GM18951 (cell line): ENCODE data around the gene KCNH5.

Experiments
- POLR2A ChIP-seq: IDR thresholded peaks from 4 replicates; pipeline ENCODE4 v1.6.1; 2011; ENCODE audit warnings: mild to moderate bottlenecking; ENCODE audit not compliant: insufficient read length, insufficient read depth; ENCODE audit errors: extremely low read depth
- in situ Hi-C: fragments of 300-500 bp; cut with MboI; formaldehyde crosslinking; loops from one replicate; pipeline ENCODE4 v1.12.0; 2022; ENCODE audit warnings: low sequenced_read_pairs, mixed read lengths, inconsistent platforms; ENCODE audit not compliant: unreplicated experiment

The KCNH5 gene

GRCh38 chr14:62736048-62737043 is 308.9 kb downstream of the KCNH5 start:
- no peak for TF ChIP-seq POLR2A
- in situ Hi-C loops: no loop called here

- in situ Hi-C loops: no loop called here
- no peak for TF ChIP-seq POLR2A
Observed at GRCh38 chr14:62734831-62735230, 310.4 kb downstream of the KCNH5 start.

- in situ Hi-C loops: no loop called here
- no peak for TF ChIP-seq POLR2A
Observed at GRCh38 chr14:62722406-62722805, 322.9 kb downstream of the KCNH5 start.

- in situ Hi-C loops: no loop called here
- TF ChIP-seq POLR2A: no peak
Observed at GRCh38 chr14:62718629-62719028, 326.6 kb downstream of the KCNH5 start.

DNA sequence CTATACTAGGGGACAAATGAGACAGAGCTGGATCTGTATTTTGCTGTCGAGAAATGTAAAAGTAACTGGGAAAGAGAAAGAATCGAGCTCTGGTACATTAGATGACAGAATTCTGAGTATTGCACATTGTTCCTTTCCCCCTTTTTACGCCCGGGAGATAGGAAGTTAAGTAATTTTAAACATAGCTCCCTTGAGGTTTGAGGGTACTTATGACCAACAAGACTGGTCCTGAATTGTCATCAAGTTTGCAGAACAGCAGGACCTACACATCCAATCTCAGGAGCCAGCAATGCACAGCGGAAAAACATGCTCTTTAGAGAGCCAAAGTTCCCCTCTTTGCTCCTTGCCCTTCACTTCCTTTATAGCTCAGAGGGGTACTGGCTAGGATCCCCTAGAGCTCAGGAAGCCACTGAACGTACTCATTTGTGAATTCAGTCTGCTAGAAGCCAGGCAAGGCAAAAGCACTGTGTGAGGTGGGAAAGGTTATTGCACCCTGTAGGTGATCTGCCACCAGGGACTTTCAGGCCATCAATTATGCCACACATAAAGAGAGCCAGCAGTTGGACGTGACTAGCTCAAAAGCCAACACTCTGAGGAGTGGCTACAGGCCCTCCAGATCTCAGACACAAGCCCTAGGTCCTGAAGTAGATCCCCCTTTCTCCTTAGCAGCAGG is 333.8 kb downstream of the KCNH5 start:
- in situ Hi-C loops: no loop called here
- no peak for TF ChIP-seq POLR2A

DNA sequence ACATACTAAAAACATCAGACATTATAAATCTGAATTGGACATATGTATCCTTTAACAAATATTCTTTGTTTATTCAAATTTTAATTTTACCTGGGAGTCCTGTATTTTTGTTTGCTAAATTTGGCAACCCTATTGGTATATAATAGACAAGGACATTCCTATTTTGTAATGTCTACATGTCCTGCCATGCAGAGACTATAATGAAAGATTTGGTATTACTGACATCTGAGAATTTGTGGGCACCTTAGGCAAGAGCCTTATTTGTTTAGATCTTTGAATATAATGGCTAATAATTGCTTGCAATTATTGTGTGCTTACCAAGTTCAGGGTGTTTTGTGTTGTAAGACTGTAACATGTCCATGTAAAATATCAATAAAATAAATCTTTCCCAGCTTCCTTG is 334.4 kb downstream of the KCNH5 start:
- no peak for TF ChIP-seq POLR2A
- in situ Hi-C loops: no loop called here

- TF ChIP-seq POLR2A: no peak
- in situ Hi-C loops: no loop called here
Observed at GRCh38 chr14:62709773-62710172, 335.5 kb downstream of the KCNH5 start.

DNA sequence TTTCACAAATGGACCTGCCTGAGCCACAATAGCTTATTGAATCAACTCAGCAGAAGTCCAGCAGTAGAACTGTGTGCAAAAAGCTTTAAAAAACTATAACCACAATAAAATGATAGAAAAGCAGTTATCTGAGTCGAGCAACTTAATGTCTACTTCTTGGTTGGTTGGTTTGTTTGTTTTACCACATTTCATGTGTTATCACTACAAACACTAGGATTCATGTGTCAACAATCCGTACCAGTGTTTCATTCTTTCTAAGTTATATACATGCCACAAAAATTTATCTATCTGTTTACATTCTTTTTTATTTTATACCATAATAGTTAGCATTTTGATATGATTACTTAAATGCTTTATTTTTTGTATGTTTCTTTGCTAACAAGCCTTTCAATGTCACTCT is 339.0 kb downstream of the KCNH5 start:
- no peak for TF ChIP-seq POLR2A
- in situ Hi-C loops: no loop called here

DNA sequence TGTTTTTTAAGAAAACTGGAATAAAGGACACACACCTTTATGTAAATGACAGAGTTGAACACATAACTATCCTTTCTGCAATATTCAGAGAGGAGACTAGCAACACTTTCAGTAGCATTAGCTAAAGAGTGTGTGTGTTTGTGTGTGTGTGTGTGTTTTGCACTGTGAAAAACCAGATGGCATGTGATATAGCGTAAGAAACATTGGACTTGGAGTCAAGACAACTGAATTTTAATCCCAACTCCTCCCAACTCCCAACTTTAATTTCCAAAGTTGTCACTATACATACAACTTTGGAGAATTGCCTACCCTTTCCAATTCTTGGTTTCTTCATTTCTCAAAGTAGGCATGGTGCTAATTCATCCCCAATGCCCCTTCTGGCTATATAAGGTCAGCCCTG is 347.8 kb downstream of the KCNH5 start:
- in situ Hi-C loops: no loop called here
- TF ChIP-seq POLR2A: no peak

GRCh38 chr14:62696929-62697328 is 348.3 kb downstream of the KCNH5 start:
- no peak for TF ChIP-seq POLR2A
- in situ Hi-C loops: no loop called here

DNA sequence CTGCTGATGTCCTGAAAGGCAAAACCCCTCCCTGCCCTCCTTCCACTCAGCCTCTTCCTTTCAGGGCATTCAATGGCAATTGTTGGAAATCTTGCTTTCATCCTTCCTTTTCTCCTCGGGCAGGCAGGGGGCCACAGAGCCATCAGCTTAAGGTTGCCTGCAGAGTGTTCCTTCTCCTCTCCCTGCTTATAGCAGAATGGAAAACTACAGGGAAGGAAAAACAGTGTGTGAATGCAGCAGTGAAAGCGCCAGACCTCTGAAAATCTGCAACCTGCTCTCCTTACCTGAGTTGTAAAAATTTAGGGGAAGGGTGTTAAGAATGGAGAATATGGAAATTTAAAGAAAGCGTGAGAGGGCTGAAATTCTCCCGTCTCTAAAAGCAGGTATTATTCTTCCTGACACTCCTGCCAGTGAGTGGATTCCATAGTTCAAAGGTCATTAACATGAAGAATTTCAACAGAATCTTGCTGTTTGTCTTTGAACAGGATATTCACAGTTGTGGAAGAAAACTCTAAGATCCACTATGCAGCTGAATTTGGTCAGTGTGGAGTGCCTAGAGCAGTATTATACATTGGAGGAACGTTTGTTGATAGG is 348.8 kb downstream of the KCNH5 start:
- no peak for TF ChIP-seq POLR2A
- in situ Hi-C loops: no loop called here

- in situ Hi-C loops: no loop called here
- no peak for TF ChIP-seq POLR2A
Observed at GRCh38 chr14:62694075-62694474, 351.2 kb downstream of the KCNH5 start.

DNA sequence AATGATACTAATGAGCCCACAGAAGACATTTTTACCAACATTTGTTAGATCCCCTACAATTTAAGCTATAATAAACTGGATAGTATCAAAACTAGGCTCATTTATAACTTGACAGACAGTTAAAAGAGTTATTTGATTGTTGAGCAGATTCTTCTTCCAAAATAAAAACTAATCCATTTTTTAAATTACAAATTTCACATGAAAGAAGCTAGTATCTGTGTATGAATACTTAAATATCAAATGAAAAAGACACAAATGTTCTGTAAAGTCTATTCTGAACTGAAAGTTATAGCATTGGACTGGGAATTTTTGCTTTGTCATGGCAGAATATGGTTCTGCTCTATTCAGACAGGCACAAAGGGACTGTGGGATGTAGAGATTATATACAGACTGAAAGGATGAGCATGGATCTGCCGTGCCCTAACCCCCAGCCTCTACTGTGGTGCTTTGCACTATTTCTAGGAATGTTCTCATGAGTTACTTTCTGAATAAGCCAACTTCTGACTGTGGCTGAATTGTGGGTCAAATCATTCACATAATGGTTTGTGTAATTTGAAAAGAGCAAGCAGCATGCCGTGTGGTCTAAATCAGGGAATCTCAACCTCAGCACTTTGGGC is 352.7 kb downstream of the KCNH5 start:
- in situ Hi-C loops: no loop called here
- no peak for TF ChIP-seq POLR2A

DNA sequence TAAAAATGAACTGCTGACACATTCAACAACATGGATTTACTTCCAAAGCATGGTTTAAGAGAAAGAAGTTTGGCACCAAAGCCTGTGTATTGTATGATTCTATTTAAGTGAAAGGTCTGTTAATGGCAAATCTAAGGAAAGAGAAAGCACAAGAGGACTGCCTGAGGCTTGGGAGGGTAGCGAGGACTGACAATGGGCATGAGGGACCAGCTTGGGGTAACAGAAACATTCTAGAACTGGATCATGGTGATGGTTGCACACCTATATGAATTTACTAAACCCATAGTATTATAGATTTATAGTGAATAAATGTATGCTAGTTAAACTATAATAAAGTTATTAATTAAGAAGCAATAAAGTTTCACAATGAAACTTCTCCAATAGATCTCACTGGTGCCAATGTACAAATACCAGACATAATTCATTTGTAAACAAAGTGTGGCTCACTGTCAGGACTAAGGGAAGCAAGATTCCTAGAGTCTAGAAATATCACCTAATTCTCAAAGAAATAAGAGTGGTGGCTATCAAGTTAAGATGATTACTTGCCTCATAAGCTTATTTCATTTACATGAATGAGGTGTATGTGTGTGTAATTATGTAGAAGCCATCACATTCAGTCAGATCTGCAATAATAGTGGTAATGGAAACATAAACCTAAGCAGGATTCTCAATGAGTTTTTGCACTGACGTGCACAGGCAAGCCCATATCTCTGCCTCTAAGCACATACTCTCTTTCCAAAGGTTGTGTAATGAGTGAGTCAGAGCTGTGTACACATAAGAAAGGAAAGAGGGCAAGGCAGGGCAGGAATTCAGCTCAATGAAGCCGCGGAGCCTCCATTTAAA is 353.4 kb downstream of the KCNH5 start:
- no peak for TF ChIP-seq POLR2A
- in situ Hi-C loops: no loop called here
